NCI-H345 treated with DMSO at 0.1 percent for 48 hours (cell line): Measurements from ENCODE around the gene NAE1.

Experiments
- DNase-seq: peaks from one replicate; lab custom pipeline; 2025; ENCODE audit not compliant: unreplicated experiment; lab: John Stamatoyannopoulos, UW

The NAE1 gene

DNA sequence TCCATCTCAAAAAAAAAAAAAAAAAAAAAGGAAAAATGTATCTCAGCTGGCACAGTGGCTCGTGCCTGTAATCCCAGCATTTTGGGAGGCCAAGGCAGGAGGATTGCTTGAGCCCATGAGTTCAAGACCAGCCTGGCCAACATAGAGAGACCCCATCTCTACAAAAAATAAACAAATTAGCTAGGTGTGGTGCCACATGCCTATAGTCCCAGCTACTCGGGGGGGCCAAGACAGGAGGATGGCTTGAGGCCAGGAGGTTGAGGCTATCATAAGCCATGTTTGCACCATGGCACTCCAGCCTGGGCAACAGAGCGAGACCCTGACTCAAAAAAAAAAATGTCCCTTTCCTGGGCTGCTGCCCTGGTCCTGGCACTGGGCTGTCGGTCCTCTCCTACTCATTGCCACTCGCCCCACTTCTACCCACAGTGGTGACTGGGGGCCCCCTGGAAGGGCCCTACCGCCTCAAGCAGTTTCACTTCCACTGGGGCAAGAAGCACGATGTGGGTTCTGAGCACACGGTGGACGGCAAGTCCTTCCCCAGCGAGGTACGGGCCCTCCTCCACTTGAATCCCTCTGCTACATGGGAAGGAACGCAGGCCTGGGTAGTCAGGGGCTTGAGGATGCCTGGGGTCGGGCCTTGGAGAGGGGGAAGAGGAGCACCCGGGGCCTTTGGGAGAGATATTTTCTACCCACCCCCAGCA is 19.5 kb upstream of the NAE1 start:
- DNase-seq: no peak

DNA sequence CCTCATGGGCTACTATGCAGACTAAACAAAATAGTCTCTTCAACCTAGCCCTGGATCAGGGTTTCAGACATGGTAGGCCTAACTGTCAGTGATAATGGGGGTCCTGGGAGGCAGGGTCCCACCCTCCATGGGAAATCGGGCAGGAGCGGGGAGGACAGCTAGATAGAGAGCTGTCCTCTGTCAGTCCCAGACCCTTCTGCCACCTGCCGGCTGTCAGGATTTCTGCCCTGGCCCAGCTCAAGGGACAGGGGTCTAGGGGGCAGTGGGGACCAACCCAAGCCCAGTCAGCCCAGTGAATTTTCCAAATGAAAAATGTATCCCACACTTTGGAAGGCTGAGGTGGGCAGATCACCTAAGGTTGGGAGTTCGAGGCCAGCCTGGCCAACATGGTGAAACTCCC is 18.8 kb upstream of the NAE1 start:
- no peak for DNase-seq

GRCh38 chr16:66849021-66849420 is 18.2 kb upstream of the NAE1 start:
- DNase-seq: no peak

DNA sequence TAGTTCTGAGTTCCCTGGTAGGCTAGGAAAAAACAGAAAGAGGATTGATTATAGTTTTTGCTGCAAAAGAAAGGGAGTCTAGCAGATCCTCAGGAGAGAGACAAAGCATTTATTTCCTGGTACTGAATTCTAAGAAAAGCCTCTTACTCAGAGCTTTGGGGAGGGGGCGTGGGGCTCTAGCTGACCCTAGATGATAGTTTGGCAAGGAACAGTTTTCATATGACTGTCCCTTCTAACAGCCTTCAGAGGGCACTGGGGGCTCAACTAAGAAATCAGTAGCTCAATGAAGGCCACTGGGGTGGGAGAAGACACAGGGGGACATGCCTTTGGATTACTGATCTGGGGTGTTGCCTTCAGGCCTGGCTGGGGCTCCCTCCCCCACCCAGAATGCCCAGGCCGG is 17.4 kb upstream of the NAE1 start:
- no peak for DNase-seq

DNA sequence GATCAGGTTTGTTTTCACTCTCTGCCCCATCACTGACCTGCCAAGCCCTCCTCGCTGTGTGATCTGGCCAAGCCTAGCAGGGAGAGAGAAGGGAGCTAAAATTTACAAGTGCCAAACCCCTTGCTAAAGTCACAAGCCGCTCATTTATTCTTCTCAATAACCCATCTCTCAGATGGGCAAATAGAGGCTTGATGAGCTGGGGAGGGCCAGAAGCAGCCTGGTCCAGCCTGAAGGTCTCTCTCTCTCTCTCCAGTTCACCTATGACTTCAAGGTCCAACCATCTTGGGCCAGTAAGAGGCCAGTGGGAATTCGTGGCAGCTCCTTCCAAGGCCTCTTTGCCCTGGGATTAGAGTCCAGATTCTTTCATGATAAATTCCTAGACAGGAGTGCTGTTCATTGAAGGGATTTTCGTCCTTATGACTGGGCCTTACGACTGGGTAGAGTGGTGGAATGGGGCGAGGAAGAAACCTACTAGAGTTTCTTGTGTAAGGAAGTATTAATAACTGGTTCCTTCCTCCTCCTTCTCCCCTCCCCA is 16.8 kb upstream of the NAE1 start:
- no peak for DNase-seq

DNA sequence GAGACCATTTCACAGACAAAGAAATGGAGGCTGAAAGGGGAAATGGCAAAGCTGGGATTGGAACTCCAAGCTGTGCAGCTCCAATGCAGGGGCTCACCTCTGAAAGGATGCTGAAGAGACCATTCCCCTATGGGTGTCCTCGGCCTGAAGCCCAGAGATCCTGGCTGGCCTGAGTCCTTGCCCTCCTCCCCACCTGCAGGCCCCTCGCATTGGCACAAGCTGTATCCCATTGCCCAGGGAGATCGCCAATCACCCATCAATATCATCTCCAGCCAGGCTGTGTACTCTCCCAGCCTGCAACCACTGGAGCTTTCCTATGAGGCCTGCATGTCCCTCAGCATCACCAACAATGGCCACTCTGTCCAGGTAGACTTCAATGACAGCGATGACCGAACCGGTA is 16.1 kb upstream of the NAE1 start:
- no peak for DNase-seq

DNA sequence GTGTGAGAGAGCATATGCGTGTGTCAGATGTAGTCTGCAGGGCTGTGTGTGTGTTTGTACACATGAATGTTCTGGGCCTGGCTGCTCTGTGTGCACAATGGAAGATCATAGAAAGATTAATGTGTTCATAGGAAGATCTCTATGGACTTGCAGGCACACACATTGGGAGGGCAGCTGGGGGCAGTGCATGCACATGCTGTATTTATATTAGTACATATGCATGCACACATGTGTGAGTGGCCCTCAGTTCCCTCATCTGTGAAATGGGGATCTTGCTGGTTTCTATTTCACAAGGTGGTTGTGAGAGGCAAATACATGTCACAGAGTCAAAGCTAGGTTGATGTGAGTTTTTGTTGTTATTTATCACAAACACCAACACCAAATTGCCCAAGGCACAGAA is 15.5 kb upstream of the NAE1 start:
- DNase-seq: no peak

DNA sequence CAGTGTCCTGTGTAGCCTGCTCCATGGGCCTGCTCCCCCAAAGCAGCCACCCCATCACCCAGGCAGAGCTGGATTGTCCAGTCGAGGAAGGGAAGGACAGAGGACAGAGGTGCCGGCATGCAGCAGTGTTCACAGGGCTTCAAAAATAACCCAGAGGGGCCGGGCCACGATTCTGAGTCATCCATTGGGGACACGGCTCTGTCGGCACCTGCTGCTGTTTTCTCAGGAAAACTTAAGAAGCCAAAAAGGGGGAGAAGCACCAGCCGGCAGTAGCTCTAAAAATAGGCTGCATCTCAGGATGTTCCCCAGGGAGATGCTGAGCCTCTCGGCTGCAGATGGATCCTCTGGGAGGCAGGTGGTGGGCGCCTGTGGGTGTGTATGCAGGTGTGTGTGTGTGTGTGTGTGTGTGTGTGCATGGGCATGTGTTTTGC is 15.0 kb upstream of the NAE1 start:
- peak; percentile 22 for DNase-seq

GRCh38 chr16:66845080-66845410 is 14.3 kb upstream of the NAE1 start:
- DNase-seq: no peak

DNA sequence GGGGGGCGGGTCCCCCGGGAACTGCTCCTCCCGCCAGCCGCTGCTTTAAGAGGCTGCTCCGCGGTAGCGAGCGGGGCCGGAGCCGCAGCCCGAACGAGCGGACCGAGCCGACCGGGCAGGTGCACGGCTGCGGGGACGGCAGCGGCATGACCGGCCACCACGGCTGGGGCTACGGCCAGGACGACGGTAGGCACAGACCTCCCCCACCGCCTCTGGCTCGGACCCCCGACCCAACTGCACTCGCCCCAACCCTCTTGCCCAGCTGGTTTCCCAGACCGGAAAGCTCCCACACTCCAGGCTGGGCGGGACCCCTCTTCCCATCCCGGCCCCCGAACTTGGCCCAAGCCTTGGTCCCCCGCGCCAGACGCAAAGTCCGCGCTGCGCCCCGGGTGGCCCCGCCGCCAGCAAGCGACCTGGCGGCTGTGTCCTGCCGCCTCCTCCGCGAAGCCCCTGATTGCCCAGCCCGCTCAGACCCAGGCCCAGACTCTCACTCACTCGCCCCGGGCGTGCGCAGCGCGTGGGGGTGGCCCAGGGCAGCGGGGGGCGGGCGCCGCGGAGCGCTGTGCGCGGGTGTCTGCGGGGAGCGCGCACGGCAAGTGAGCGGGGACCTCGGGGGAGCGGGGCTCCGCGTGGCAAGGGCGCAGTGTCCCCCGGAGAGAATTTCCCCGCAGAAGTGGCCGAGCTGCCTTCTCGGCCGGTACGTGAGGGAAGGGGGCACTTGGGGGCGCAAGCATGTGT is 13.7 kb upstream of the NAE1 start, which contains the start of gene CA7:
Gene CA7, plus strand, starts transcription at position 73 of the 738 bp plus-strand sequence. Its CDS starts 74 bp downstream, at position 147.
- DNase-seq: no peak

GRCh38 chr16:66844009-66844341 is 13.2 kb upstream of the NAE1 start:
- no peak for DNase-seq

GRCh38 chr16:66843191-66843590 is 12.4 kb upstream of the NAE1 start:
- DNase-seq: no peak

- DNase-seq: no peak
Observed at GRCh38 chr16:66842765-66843164, 12.0 kb upstream of the NAE1 start.

GRCh38 chr16:66841366-66841765 is 10.6 kb upstream of the NAE1 start:
- no peak for DNase-seq

GRCh38 chr16:66840883-66841282 is 10.1 kb upstream of the NAE1 start:
- no peak for DNase-seq

DNA sequence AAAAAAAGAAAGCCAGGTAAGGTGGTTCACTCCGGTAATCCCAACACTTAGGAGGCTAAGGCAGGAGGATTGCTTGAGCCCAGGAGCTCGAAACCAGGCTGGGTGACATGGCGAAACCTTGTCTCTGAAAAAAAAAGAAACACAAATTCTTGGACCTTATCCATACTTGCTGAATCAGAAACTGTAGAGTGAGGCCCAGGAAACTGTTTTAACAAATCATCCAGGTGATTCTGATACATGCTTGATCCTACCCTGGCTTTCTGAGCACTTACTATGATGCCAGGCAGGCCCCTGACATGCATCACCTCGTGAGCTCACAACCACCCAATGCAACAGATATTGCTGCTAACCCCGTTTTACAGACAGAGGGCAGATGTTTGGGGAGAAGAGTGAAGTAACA is 4.0 kb upstream of the NAE1 start:
- no peak for DNase-seq

GRCh38 chr16:66832661-66833305 is 2.0 kb upstream of the NAE1 start:
- DNase-seq: no peak

- DNase-seq: no peak
Observed at GRCh38 chr16:66832190-66832589, 1.4 kb upstream of the NAE1 start.

- no peak for DNase-seq
Observed at GRCh38 chr16:66824006-66824405, 6.8 kb downstream of the NAE1 start.

DNA sequence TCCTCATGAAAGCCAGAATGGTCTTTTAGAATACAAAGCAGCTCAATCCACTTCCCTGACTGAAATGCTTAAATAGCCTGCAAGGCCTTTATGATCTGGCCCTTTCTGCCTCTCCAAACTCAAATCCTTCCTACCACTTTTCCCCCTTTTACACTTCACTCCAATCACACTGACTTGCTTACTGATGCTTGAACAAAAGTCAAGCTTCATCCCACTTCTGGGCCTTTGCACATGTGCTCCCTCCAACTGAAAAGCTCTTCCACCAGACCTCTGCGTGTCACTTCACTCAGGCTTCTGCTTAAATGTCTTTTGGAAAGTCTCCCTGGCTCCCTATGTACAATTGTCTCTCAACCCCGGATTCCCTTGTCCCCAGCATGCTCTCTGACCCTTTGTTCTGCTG is 16.0 kb downstream of the NAE1 start:
- DNase-seq: no peak

- DNase-seq: no peak
Observed at GRCh38 chr16:66811043-66811442, 19.7 kb downstream of the NAE1 start.

DNA sequence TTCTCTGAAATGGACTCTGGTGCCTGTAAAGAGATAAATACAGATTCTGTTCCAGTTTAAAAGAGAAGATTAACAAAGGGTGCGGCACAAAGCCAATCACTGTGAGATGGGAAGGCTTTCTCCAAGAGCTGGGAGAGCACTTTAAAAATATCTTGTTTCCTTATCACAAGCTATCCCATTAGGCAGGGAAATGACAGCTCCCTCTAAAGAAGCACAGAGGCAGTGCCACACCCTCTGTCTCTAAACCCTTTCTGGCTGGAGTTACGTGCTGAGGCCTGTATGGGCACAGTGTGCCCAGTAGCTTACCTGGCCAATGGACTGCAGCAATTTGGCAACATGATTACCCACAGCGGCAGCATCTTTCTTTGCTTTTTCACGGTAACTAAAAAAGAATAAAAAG is 20.4 kb downstream of the NAE1 start:
- DNase-seq: no peak
